Measurements from ENCODE around the gene VASH1. TPM values are rescaled to one million over a fixed set of nuclear protein-coding genes. Genes with fewer than 3 reads are reported as not detected.

Gene VASH1
- total RNA-seq, 1 donor from 2014 or later, result not detected

DNA sequence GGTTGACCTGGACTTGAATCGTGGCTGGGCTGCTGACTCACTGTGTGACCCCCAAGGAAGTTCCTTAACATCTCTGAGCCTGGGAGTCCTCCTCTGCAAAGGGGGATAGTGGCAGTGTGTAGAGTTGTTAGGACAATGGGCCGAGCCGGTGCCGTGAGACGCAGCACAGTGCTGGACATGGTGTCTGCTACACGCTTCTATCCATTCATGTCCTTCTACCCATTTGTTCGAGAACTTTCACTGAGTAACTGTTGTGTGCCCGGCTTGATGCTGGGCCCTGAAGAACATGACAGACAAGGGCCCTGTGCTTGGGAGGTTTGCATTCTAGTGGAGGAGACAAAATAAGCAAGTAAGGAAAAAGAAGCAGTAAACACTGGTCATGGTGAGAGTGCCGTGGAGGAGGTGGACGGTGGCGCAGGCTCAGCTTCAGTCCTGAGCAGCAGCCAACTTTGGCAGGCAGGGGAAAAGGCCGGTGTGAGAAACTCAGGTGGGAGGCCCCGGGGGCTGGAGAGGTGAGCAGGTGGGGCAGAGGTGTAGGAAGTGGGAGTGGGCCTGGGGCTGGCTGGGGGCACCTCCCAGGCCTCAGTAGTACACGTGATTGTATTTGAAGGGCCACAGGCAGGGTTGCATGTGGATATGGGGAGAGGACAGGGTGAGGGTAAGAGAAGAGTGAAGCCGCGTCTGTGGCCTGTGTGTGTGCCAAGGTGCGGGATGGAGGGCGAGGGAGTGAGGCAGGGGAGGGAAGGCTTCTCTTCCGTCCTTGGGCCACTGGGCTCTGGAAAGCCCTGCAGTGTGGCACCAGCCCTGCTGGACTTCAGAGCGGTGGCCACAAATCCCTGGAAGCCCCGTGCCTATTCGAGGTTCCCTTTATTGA lies 13.8 kb downstream of the VASH1 start:
- TF ChIP-seq, protein P1, sequence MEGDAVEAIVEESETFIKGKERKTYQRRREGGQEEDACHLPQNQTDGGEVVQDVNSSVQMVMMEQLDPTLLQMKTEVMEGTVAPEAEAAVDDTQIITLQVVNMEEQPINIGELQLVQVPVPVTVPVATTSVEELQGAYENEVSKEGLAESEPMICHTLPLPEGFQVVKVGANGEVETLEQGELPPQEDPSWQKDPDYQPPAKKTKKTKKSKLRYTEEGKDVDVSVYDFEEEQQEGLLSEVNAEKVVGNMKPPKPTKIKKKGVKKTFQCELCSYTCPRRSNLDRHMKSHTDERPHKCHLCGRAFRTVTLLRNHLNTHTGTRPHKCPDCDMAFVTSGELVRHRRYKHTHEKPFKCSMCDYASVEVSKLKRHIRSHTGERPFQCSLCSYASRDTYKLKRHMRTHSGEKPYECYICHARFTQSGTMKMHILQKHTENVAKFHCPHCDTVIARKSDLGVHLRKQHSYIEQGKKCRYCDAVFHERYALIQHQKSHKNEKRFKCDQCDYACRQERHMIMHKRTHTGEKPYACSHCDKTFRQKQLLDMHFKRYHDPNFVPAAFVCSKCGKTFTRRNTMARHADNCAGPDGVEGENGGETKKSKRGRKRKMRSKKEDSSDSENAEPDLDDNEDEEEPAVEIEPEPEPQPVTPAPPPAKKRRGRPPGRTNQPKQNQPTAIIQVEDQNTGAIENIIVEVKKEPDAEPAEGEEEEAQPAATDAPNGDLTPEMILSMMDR (IDR thresholded peaks at IDR 0.05; ENCODE audit: insufficient read depth, low read length, severe bottlenecking), result no peak
- H3K4me3 ChIP-seq (ENCODE audit: low read depth, low read length), result no peak overlapping the region
- H3K36me3 ChIP-seq (ENCODE audit: control insufficient read depth, insufficient read depth, low read length), result no peaks in the 10 kb centered on the region
- FAIRE-seq (peak; percentile 23), DNase-seq (ENCODE audit: low read depth) (no peak)
- peaks cover 12% of the 10 kb centered on the region for H3K27me3 ChIP-seq (ENCODE audit: control insufficient read depth, insufficient read depth, low read length)

DNA sequence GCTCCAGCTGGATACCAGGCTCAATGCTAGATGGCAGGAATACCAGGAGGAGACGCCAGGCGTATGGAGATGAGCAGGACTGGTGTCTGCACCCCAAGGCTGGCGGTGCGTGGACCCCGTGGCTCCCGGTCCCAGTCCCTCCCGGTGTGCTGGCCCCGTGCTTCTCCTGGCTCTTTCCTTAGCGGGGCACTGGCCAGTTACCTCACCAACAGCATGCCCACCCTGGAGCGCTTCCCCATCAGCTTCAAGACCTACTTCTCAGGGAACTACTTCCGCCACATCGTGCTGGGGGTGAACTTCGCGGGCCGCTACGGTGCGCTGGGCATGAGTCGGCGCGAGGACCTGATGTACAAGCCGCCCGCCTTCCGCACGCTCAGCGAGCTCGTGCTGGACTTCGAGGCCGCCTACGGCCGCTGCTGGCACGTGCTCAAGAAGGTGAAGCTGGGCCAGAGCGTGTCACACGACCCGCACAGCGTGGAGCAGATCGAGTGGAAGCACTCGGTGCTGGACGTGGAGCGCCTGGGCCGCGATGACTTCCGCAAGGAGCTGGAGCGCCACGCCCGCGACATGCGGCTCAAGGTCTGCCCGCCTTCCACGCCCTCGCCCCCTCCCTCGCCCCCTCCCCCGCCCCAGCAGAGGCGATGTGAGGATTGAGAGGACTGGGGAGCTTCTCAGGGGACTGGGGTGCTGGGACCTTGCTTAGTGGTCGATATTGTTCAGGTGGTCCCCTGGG lies 14.6 kb downstream of the VASH1 start:
- FAIRE-seq, result no peak
- Histone ChIP-seq H3K4me3 (ENCODE audit: low read depth, low read length) (no peak overlapping the region), H3K27me3 (ENCODE audit: control insufficient read depth, insufficient read depth, low read length) (peaks cover 7% of the 10 kb centered on the region), H3K36me3 (ENCODE audit: control insufficient read depth, insufficient read depth, low read length) (no peaks in the 10 kb centered on the region)
- TF ChIP-seq, protein P1 (IDR thresholded peaks at IDR 0.05; ENCODE audit: insufficient read depth, low read length, severe bottlenecking), result no peak
- DNase-seq (ENCODE audit: low read depth), result no peak

DNA sequence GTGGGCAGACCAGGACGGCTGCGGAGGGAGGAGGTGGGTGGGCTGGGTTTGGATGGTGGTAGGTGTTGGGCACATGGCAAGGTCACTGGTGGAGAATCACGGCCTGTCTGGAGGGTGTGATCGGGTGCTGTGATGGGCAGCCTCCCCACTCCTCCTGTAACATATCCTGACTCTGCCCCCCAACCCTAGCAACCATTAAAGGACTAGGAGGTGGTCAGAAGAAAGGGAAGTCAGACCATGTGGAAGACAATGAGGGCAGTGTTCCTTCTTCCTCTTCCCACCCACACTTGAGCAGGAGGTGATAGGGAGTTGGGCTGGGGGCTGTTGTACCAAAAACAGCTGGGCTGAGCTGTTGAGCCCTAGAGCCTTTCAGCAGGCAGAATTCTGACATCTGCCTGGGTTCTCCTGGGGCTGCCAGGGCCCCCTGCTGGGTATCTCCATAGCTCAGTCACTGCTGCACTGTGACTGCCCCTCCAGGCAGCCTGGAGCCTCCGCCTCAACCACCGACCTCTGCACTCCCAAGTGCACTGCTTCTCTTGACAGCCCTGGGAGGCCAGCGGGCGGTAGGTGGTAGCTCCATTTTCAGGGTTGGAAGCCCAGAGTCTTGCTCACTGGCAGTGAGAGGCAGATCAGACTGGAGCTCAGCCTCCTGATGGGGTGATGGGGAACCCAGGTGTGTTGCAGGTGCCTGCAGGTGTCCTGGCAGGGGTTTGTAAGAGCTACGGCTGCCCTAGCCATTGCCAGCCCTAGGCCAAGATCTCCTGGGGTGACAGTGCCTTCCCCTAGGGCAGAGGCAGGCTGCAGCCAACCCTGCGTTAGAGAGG lies 15.4 kb downstream of the VASH1 start:
- FAIRE-seq, result no peak
- no peak for DNase-seq (ENCODE audit: low read depth)

DNA sequence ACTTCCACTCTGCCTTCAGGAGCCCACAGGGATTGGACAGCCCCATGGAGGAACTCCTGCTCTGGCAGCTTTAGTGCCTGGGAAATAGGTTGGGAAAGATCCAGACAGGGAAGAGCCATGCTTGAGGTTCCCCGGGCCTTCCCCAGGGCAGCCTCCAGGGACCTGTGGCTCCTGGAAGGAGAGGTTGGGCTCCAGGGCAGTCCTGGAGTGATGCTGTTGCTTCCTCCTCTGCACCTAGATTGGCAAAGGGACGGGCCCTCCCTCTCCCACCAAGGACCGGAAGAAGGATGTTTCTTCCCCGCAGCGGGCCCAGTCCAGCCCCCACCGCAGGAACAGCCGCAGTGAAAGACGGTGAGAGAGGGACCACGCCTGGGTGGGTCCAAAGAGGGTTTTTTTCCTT lies 16.5 kb downstream of the VASH1 start:
- H3K36me3 ChIP-seq (ENCODE audit: control insufficient read depth, insufficient read depth, low read length), result peaks cover 1% of the 10 kb centered on the region
- FAIRE-seq (no peak), DNase-seq (ENCODE audit: low read depth) (no peak)
- TF ChIP-seq, protein P1 (IDR thresholded peaks at IDR 0.05; ENCODE audit: insufficient read depth, low read length, severe bottlenecking), result no peak
- H3K27me3 ChIP-seq (ENCODE audit: control insufficient read depth, insufficient read depth, low read length), result peaks cover 2% of the 10 kb centered on the region
- no peak overlapping the region for H3K4me3 ChIP-seq (ENCODE audit: low read depth, low read length)

More for the DNA sequence above, 15.4 kb downstream of the VASH1 start:
- Histone ChIP-seq H3K36me3 (ENCODE audit: control insufficient read depth, insufficient read depth, low read length) (no peaks in the 10 kb centered on the region), H3K4me3 (ENCODE audit: low read depth, low read length) (no peak overlapping the region), H3K27me3 (ENCODE audit: control insufficient read depth, insufficient read depth, low read length) (peaks cover 2% of the 10 kb centered on the region)
- TF ChIP-seq, protein P1 (IDR thresholded peaks at IDR 0.05; ENCODE audit: insufficient read depth, low read length, severe bottlenecking), result no peak

DNA sequence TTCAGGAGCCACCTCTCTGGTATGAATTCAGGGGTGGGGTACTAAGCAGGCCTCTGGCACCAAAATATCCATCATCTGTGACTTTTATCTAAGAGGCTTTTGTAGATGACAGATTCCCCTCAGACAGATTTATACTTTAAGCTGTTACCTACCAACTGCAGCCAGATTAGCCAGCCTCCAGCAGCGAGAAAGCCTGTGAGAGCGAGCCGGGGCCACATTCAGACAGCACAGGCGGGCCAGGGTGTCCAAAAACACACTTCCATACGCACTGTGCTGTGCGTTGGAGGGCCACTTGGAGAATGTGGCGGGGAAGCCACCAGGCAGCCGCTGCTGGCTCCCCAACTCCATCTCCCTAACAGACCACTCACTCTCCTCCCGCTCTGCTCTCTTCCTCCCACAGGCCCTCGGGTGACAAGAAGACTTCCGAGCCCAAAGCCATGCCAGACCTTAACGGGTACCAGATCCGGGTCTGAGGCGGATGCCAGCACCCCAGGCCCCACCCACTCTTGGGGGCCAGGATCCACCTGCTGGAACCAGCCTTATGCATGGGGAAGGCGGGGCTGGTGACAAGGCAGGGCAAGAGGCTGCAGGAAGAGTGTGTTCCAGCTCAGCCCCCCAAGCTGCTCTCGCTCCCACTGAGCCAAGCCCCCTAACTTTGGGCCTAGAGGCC lies 17.4 kb downstream of the VASH1 start:
- TF ChIP-seq, protein P1 (IDR thresholded peaks at IDR 0.05; ENCODE audit: insufficient read depth, low read length, severe bottlenecking), result no peak
- H3K4me3 ChIP-seq (ENCODE audit: low read depth, low read length), result no peak overlapping the region
- H3K27me3 ChIP-seq (ENCODE audit: control insufficient read depth, insufficient read depth, low read length), result peaks cover 2% of the 10 kb centered on the region
- peaks cover 1% of the 10 kb centered on the region for H3K36me3 ChIP-seq (ENCODE audit: control insufficient read depth, insufficient read depth, low read length)
- no peak for FAIRE-seq
- DNase-seq (ENCODE audit: low read depth), result no peak

Measured in bronchial epithelial cell (primary cell).